PC-3 (cell line): ENCODE results near the gene FASTK. TPM values are rescaled to one million over a fixed set of nuclear protein-coding genes. Genes with fewer than 3 reads are reported as not detected.

Experiments
- ATAC-seq: fragments of 200-7000 bp; cut with Tn5 transposase; 2 replicates; pipeline ENCODE4 v1.9.1; 2020; ENCODE audit warnings: mild to moderate bottlenecking, moderate library complexity
- BruUV-seq: library from RNA; stranded (reverse); fragments of 400-500 nt; replicated peaks from 2 replicates; lab custom pipeline; 2021; lab: Mats Ljungman, UMichigan
- CTCF ChIA-PET: fragments of 300-600 bp; sonication (Branson Sonifier 250); formaldehyde crosslinking; loops from one replicate; lab custom pipeline; 2022; ENCODE audit warnings: antibody characterized with exemption; lab: Charles Lee
- POLR2A ChIA-PET: fragments of 300-600 bp; sonication (Branson Sonifier 250); formaldehyde crosslinking; loops from one replicate; lab custom pipeline; 2022; ENCODE audit warnings: antibody characterized with exemption; ENCODE audit not compliant: unreplicated experiment; lab: Charles Lee
- DNase-seq: peaks from one replicate; pipeline ENCODE4 v3.0.0-alpha.2; 2015
- H2AFZ ChIP-seq: fragments of 300-600 bp; sonication (generic); 2 replicates; pipeline ENCODE4 v1.6.0; 2016; ENCODE audit warnings: antibody characterized with exemption, low read length
- H3F3A ChIP-seq: fragments of 300-600 bp; sonication (generic); one replicate; pipeline ENCODE4 v1.6.0; 2017; ENCODE audit warnings: antibody characterized with exemption, low read length, control low read depth, mild to moderate bottlenecking; ENCODE audit not compliant: unreplicated experiment
- H3K27ac ChIP-seq: fragments of 300-600 bp; sonication (generic); 2 replicates; pipeline ENCODE4 v1.5.1; 2016; ENCODE audit warnings: mild to moderate bottlenecking, low read length
- H3K27me3 ChIP-seq: fragments of 300-600 bp; sonication (generic); 2 replicates; pipeline ENCODE4 v1.6.1; 2016; ENCODE audit warnings: low read length, mixed read lengths
- H3K36me3 ChIP-seq: fragments of 300-600 bp; sonication (generic); 2 replicates; pipeline ENCODE4 v1.6.1; 2016; ENCODE audit warnings: low read depth, mixed run types, low read length, mixed read lengths
- H3K4me1 ChIP-seq: fragments of 300-600 bp; sonication (generic); 2 replicates; pipeline ENCODE4 v1.5.1; 2016; ENCODE audit warnings: low read length; ENCODE audit not compliant: insufficient read depth
- H3K4me2 ChIP-seq: fragments of 300-600 bp; sonication (generic); 2 replicates; pipeline ENCODE4 v1.6.0; 2016; ENCODE audit warnings: low read length
- H3K4me3 ChIP-seq: fragments of 300-600 bp; sonication (generic); 2 replicates; pipeline ENCODE4 v1.5.1; 2016; ENCODE audit warnings: mild to moderate bottlenecking, low read length, mixed read lengths
- H3K79me2 ChIP-seq: fragments of 300-600 bp; sonication (generic); 2 replicates; pipeline ENCODE4 v1.6.1; 2017; ENCODE audit warnings: low read length, mixed read lengths
- H3K9ac ChIP-seq: fragments of 300-600 bp; sonication (generic); 2 replicates; pipeline ENCODE4 v1.6.0; 2016; ENCODE audit warnings: mild to moderate bottlenecking, low read length
- H3K9me2 ChIP-seq: fragments of 300-600 bp; sonication (generic); replicated peaks from 2 replicates; pipeline ENCODE4 v1.6.1; 2016; ENCODE audit warnings: mixed run types, low read length, mixed read lengths
- H3K9me3 ChIP-seq: fragments of 300-600 bp; sonication (generic); 2 replicates; pipeline ENCODE4 v1.6.1; 2016; ENCODE audit warnings: low read length, mixed read lengths
- H4K20me1 ChIP-seq: fragments of 300-600 bp; sonication (generic); 2 replicates; pipeline ENCODE4 v1.6.1; 2016; ENCODE audit warnings: low read length, mixed read lengths
- CTCF ChIP-seq: fragments of 300-600 bp; sonication (generic); conservative IDR thresholded peaks from 2 replicates; pipeline ENCODE4 v1.5.1; 2017; ENCODE audit warnings: antibody characterized with exemption, low read depth, mild to moderate bottlenecking, low read length
- EZH2 ChIP-seq: fragments of 300-600 bp; sonication (generic); IDR thresholded peaks from one replicate; pipeline ENCODE4 v1.6.1; 2017; ENCODE audit warnings: antibody characterized with exemption, mild to moderate bottlenecking, low read length; ENCODE audit not compliant: unreplicated experiment
- EZH2phosphoT487 ChIP-seq: fragments of 300-600 bp; sonication (generic); IDR thresholded peaks from 2 replicates; pipeline ENCODE4 v1.6.1; 2018; ENCODE audit warnings: mild to moderate bottlenecking, antibody characterized with exemption, low read length, borderline replicate concordance
- intact Hi-C: fragments of 100-400 bp; cut with micrococcal nuclease; formaldehyde crosslinking; loops from 2 replicates; pipeline ENCODE4 v1.9.0; 2023
- total RNA-seq: library from RNA; depleted of rRNA; stranded (reverse); fragments of >200 nt; gene quantifications from 2 replicates; pipeline ENCODE4 v1.2.3, GENCODE V29; 2014

Gene FASTK
- total RNA-seq, 1 experiment from 2014 or later, result 163 TPM

GRCh38 chr7:151060113-151060415, 20.5 kb downstream of the FASTK start:
- no peaks in the 10 kb centered on the region for H3K9me3 ChIP-seq
- H3K4me2 ChIP-seq, result peak overlapping the region; percentile 99
- H3F3A ChIP-seq, result no peaks in the 10 kb centered on the region
- H3K36me3 ChIP-seq, result peaks cover 8% of the 10 kb centered on the region; the same call in 1 of the 2 replicates
- no TSS peak for BruUV-seq
- TF ChIP-seq EZH2 (no peak), CTCF (no peak), EZH2phosphoT487 (no peak)
- H3K9ac ChIP-seq, result peak overlapping the region; percentile 89
- DNase-seq (no peak), ATAC-seq (no peak)
- H3K27me3 ChIP-seq, result no peaks in the 10 kb centered on the region
- H3K27ac ChIP-seq, result peak overlapping the region; percentile 97
- POLR2A ChIA-PET, result no interaction called here
- peaks cover 48% of the 10 kb centered on the region for H3K4me1 ChIP-seq
- H4K20me1 ChIP-seq, result no peaks in the 10 kb centered on the region
- CTCF ChIA-PET, result no interaction called here
- intact Hi-C loops, result no loop called here
- H3K79me2 ChIP-seq, result peaks cover 39% of the 10 kb centered on the region
- H3K9me2 ChIP-seq, result no peaks in the 10 kb centered on the region
- H3K4me3 ChIP-seq, result peak overlapping the region; percentile 86
- H2AFZ ChIP-seq, result peak overlapping the region; percentile 81

GRCh38 chr7:151059367-151060112, 21.1 kb downstream of the FASTK start, which contains the start of gene SLC4A2:
Gene SLC4A2 (plus strand): TSS chr7:151059589. CDS start chr7:151061988, 2,399 bp downstream.
- no peaks in the 10 kb centered on the region for H3K9me3 ChIP-seq
- ATAC-seq, result peak; percentile 1; the same call in 1 of the 2 replicates
- H2AFZ ChIP-seq, result peak within 1 kb of the TSS; percentile 82
- DNase-seq, result peak; percentile 80
- peaks cover 34% of the 10 kb centered on the region for H3K79me2 ChIP-seq
- peak within 1 kb of the TSS; percentile 97 for H3K27ac ChIP-seq
- no peaks in the 10 kb centered on the region for H3K9me2 ChIP-seq
- H3F3A ChIP-seq, result no peaks in the 10 kb centered on the region
- BruUV-seq, result no TSS peak
- intact Hi-C loops, result no loop called here
- no peaks in the 10 kb centered on the region for H4K20me1 ChIP-seq
- H3K27me3 ChIP-seq, result no peaks in the 10 kb centered on the region
- peaks cover 2% of the 10 kb centered on the region; the same call in 1 of the 2 replicates for H3K36me3 ChIP-seq
- CTCF ChIA-PET, result no interaction called here
- peak within 1 kb of the TSS; percentile 86 for H3K4me3 ChIP-seq
- H3K4me2 ChIP-seq, result peak within 1 kb of the TSS; percentile 99
- peaks cover 48% of the 10 kb centered on the region for H3K4me1 ChIP-seq
- TF ChIP-seq EZH2, result no peak
- TF ChIP-seq CTCF, result peak; percentile 21; the same call in 1 of the 2 replicates
- no peak for TF ChIP-seq EZH2phosphoT487
- peak within 1 kb of the TSS; percentile 89 for H3K9ac ChIP-seq
- POLR2A ChIA-PET, result no interaction called here
